Heart left ventricle (tissue), 13 donors: Measurements from ENCODE around the gene CLSTN2.

Source experiments
- POLR2A ChIP-seq, 2 donors: fragments of 450-650 bp; IDR thresholded peaks; one replicate each; pipeline ENCODE4 v1.6.1; 2017; ENCODE audit warnings: antibody characterized with exemption in 2 of 2, mild to moderate bottlenecking in 2 of 2, moderate library complexity in 2 of 2
- TF ChIP-seq, protein P1 (sequence below), 12 donors: fragments of 200-600 bp; sonication (generic) in 4 of 12; IDR thresholded peaks; one replicate each; pipeline versions ENCODE4 v1.5.0 to v1.8.0; 2018 to 2022; ENCODE audit warnings: antibody characterized with exemption in 12 of 12, mild to moderate bottlenecking in 5 of 12
- donor health status: ischemic (EF 13 %, LVEDD 7.1; RV severe dilation, severe dysfunction).
- donor health status: DM: no; HTN: yes; CAD: no.
- donor health status: DM: no; HTN: no; CAD: no.
- donor health status: ischemic (EF 25% LVEDD 6.9; RV normal size, moderate dysfunction).
- donor health status: ischemic (EF 25% LVEDD 5.7; RV mildly dilated, moderate dysfunction).
- donor health status: ischemic (EF 35%, LVEDD 5.7; RV mildly dilated, moderate dysfunction).
- donor health status: nonischemic (EF 11% LVEDD 7.7; RV severe dilation, severe dysfunction).
- donor health status: DM: yes; HTN: yes; CAD: no.
- donor health status: PGD.
- donor health status: ischemic (EF 29% LVEDD 5.4; RV normal size, mild dysfunction).
- donor health status: nonischemic (EF 23%, LVEDD 6.1; RV moderate dilation, normal function).

DNA sequence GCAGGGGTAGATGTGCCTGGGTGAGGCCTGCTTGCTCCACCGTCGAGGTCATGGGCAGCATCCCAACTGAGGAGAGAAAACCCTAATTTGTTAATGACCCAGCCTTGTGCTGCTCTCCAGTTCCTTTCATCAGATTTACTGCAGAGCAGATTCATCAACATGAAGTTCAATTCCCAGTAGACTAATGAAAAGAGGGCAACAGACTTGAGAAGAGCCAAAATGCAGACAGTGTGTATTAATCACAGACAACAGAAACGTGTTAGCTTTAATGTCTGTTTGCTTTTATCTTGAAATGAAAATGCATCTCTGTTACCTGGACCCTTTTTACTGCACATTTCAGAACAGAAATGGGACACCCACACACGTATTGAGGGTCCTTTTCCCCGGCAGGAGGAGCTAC is 639.4 kb downstream of the CLSTN2 start:
- TF ChIP-seq, protein P1, sequence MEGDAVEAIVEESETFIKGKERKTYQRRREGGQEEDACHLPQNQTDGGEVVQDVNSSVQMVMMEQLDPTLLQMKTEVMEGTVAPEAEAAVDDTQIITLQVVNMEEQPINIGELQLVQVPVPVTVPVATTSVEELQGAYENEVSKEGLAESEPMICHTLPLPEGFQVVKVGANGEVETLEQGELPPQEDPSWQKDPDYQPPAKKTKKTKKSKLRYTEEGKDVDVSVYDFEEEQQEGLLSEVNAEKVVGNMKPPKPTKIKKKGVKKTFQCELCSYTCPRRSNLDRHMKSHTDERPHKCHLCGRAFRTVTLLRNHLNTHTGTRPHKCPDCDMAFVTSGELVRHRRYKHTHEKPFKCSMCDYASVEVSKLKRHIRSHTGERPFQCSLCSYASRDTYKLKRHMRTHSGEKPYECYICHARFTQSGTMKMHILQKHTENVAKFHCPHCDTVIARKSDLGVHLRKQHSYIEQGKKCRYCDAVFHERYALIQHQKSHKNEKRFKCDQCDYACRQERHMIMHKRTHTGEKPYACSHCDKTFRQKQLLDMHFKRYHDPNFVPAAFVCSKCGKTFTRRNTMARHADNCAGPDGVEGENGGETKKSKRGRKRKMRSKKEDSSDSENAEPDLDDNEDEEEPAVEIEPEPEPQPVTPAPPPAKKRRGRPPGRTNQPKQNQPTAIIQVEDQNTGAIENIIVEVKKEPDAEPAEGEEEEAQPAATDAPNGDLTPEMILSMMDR (IDR thresholded peaks at IDR 0.05): no peak
- TF ChIP-seq POLR2A (IDR thresholded peaks at IDR 0.05): no peak
